H1 (cell line): ENCODE data around the gene BANF1. TPM values are rescaled to one million over a fixed set of nuclear protein-coding genes. Genes with fewer than 3 reads are reported as not detected.
A peak's percentile ranks its signal among the peaks of the same experiment; 100 is the strongest.

Experiments used
- CTCF ChIA-PET: fragments of 300-600 bp; sonication (Branson Sonifier 250); formaldehyde crosslinking; loops from one replicate; lab custom pipeline; 2021; ENCODE audit not compliant: partially characterized antibody; lab: Charles Lee
- POLR2A ChIA-PET: fragments of 300-600 bp; sonication (Branson Sonifier 250); formaldehyde crosslinking; loops from one replicate; lab custom pipeline; 2021; ENCODE audit warnings: inconsistent platforms; ENCODE audit not compliant: partially characterized antibody; lab: Charles Lee
- DNase-seq, 2 experiments: peaks; one replicate each; pipeline versions ENCODE4 v3.0.0 to v3.0.0-alpha.2; 2010 to 2022; ENCODE audit warnings: low spot score in 2 of 2, low read depth in 1 of 2, mixed read lengths in 1 of 2
- FAIRE-seq: peaks from 2 replicates; lab custom pipeline; 2011; peaks lifted over from hg19 to GRCh38; lab: Jason Lieb, UNC
- H2AFZ ChIP-seq: 2 replicates; pipeline ENCODE4 v1.8.1; 2012; ENCODE audit warnings: low read length, inconsistent platforms
- H2AK5ac ChIP-seq: 2 replicates; pipeline ENCODE4 v1.6.1; 2013; ENCODE audit warnings: low read depth, low read length
- H2BK120ac ChIP-seq: replicated peaks from 2 replicates; pipeline ENCODE3; 2013; ENCODE audit warnings: low read depth, low read length, inconsistent platforms
- H2BK12ac ChIP-seq: 2 replicates; pipeline ENCODE4 v1.6.1; 2013; ENCODE audit warnings: low read depth, low read length
- H2BK15ac ChIP-seq: 2 replicates; pipeline ENCODE4 v1.6.1; 2013; ENCODE audit warnings: low read length
- H2BK20ac ChIP-seq: 2 replicates; pipeline ENCODE4 v1.6.1; 2013; ENCODE audit warnings: low read length
- H2BK5ac ChIP-seq: 2 replicates; pipeline ENCODE4 v1.6.1; 2013; ENCODE audit warnings: low read depth, low read length
- H3K14ac ChIP-seq: 2 replicates; pipeline ENCODE4 v1.6.1; 2013; ENCODE audit warnings: inconsistent platforms; ENCODE audit not compliant: insufficient read length
- H3K18ac ChIP-seq: 2 replicates; pipeline ENCODE4 v1.6.1; 2013; ENCODE audit warnings: low read length; ENCODE audit errors: extremely low read depth
- H3K23ac ChIP-seq: 2 replicates; pipeline ENCODE4 v1.6.1; 2013; ENCODE audit warnings: inconsistent platforms; ENCODE audit not compliant: insufficient read length
- H3K23me2 ChIP-seq: 2 replicates; pipeline ENCODE4 v1.6.1; 2013; ENCODE audit warnings: low read depth, low read length
- H3K27ac ChIP-seq: 2 replicates; pipeline ENCODE4 v1.6.1; 2011; ENCODE audit warnings: low read depth, low read length, inconsistent platforms
- H3K27me3 ChIP-seq, 4 experiments: replicated peaks in 1 of 4; 1 replicate in 1 of 4; 2 replicates in 3 of 4; pipeline versions ENCODE4 v1.6.1 to v1.8.1; 2011 to 2013; ENCODE audit warnings: low read length in 3 of 4, mild to moderate bottlenecking in 3 of 4, inconsistent platforms in 2 of 4, mixed read lengths in 2 of 4, moderate library complexity in 1 of 4; ENCODE audit not compliant: control insufficient read depth in 3 of 4, insufficient read depth in 3 of 4; ENCODE audit errors: extremely low read depth in 1 of 4
- H3K36me3 ChIP-seq, 4 experiments: 2 replicates each; pipeline versions ENCODE4 v1.6.1 to v1.8.1; 2011 to 2013; ENCODE audit warnings: mild to moderate bottlenecking in 4 of 4, low read length in 3 of 4, moderate library complexity in 2 of 4, control low read depth in 1 of 4, inconsistent platforms in 1 of 4; ENCODE audit not compliant: insufficient read depth in 4 of 4, control insufficient read depth in 2 of 4
- H3K4ac ChIP-seq: replicated peaks from 2 replicates; pipeline ENCODE3; 2013; ENCODE audit warnings: low read length, low read depth, mixed read lengths, inconsistent platforms; ENCODE audit not compliant: insufficient read length
- H3K4me1 ChIP-seq, 4 experiments: replicated peaks in 1 of 4; 1 replicate in 1 of 4; 2 replicates in 3 of 4; pipeline versions ENCODE4 v1.6.1 to v1.8.1; 2011 to 2013; ENCODE audit warnings: low read length in 3 of 4, inconsistent platforms in 2 of 4, mixed read lengths in 1 of 4; ENCODE audit not compliant: insufficient read depth in 4 of 4, control insufficient read depth in 3 of 4
- H3K4me2 ChIP-seq, 2 experiments: 2 replicates each; pipeline versions ENCODE4 v1.6.1 to v1.8.1; 2011 to 2013; ENCODE audit warnings: low read depth in 2 of 2, low read length in 2 of 2, control low read depth in 1 of 2, inconsistent platforms in 1 of 2, mild to moderate bottlenecking in 1 of 2; ENCODE audit not compliant: insufficient read depth in 1 of 2
- H3K4me3 ChIP-seq, 4 experiments: fragments of 200-600, 300-600 bp in 1 of 4; sonication (generic), shearing (Covaris generic), sonication (Bioruptor Twin) in 1 of 4; 2 replicates each; pipeline versions ENCODE4 v1.5.1 to v1.8.1; 2011 to 2016; ENCODE audit warnings: low read length in 4 of 4, low read depth in 3 of 4, control low read depth in 2 of 4, inconsistent platforms in 2 of 4, mild to moderate bottlenecking in 2 of 4, mixed read lengths in 1 of 4, moderate library complexity in 1 of 4; ENCODE audit not compliant: insufficient read depth in 2 of 4; ENCODE audit errors: extremely low read depth in 1 of 4
- H3K56ac ChIP-seq: replicated peaks from 2 replicates; pipeline ENCODE3; 2013; ENCODE audit warnings: low read depth, mild to moderate bottlenecking, mixed read lengths, low read length, inconsistent platforms; ENCODE audit not compliant: insufficient read length
- H3K79me1 ChIP-seq: 2 replicates; pipeline ENCODE4 v1.6.1; 2013; ENCODE audit warnings: low read depth, low read length, control low read depth
- H3K79me2 ChIP-seq, 2 experiments: 2 replicates each; pipeline versions ENCODE4 v1.6.1 to v1.8.1; 2012 to 2013; ENCODE audit warnings: low read length in 2 of 2, mild to moderate bottlenecking in 2 of 2, inconsistent platforms in 1 of 2; ENCODE audit not compliant: insufficient read depth in 2 of 2, control insufficient read depth in 1 of 2
- H3K9ac ChIP-seq, 4 experiments: replicated peaks in 1 of 4; 1 replicate in 1 of 4; 2 replicates in 3 of 4; pipeline versions ENCODE4 v1.6.1 to v1.8.1; 2011 to 2013; ENCODE audit warnings: low read depth in 3 of 4, low read length in 3 of 4, control low read depth in 2 of 4, mild to moderate bottlenecking in 2 of 4, moderate library complexity in 2 of 4, inconsistent platforms in 1 of 4; ENCODE audit errors: extremely low read depth in 1 of 4
- H3K9me3 ChIP-seq, 2 experiments: 2 replicates each; pipeline versions ENCODE4 v1.6.1 to v1.8.1; 2012 to 2013; ENCODE audit warnings: mild to moderate bottlenecking in 2 of 2, moderate library complexity in 2 of 2, control low read depth in 1 of 2, inconsistent platforms in 1 of 2, low read depth in 1 of 2, low read length in 1 of 2, mixed read lengths in 1 of 2; ENCODE audit not compliant: insufficient read depth in 2 of 2
- H4K20me1 ChIP-seq, 2 experiments: replicated peaks in 1 of 2; 2 replicates each; pipeline versions ENCODE3 to v1.8.1; 2011 to 2013; ENCODE audit warnings: inconsistent platforms in 2 of 2, low read length in 2 of 2, mild to moderate bottlenecking in 1 of 2; ENCODE audit not compliant: insufficient read depth in 2 of 2, control insufficient read depth in 1 of 2
- H4K5ac ChIP-seq: 2 replicates; pipeline ENCODE4 v1.6.1; 2013; ENCODE audit warnings: low read length, low read depth, mixed read lengths, inconsistent platforms; ENCODE audit not compliant: insufficient read length
- H4K8ac ChIP-seq: 2 replicates; pipeline ENCODE4 v1.8.0; 2013; ENCODE audit warnings: mild to moderate bottlenecking, moderate library complexity, low read length, inconsistent platforms; ENCODE audit not compliant: insufficient read depth; ENCODE audit errors: extremely low read depth
- H4K91ac ChIP-seq: replicated peaks from 2 replicates; pipeline ENCODE3; 2013; ENCODE audit warnings: low read length, mixed read lengths, inconsistent platforms; ENCODE audit not compliant: insufficient read length
- POLR2AphosphoS5 ChIP-seq: IDR thresholded peaks from 2 replicates; pipeline ENCODE4 v1.6.1; 2011; ENCODE audit warnings: low read depth, low read length
- RXRA ChIP-seq: IDR thresholded peaks from 2 replicates; pipeline ENCODE4 v1.6.1; 2011; ENCODE audit warnings: low read depth, mild to moderate bottlenecking, low read length, moderate library complexity; ENCODE audit not compliant: insufficient read depth
- SAP30 ChIP-seq: fragments of 300-600 bp; sonication (generic); IDR thresholded peaks from 2 replicates; pipeline ENCODE4 v1.7.1; 2012; ENCODE audit warnings: low read length, moderate library complexity, mild to moderate bottlenecking, inconsistent platforms; ENCODE audit not compliant: insufficient read depth, insufficient replicate concordance
- TEAD4 ChIP-seq: IDR thresholded peaks from 2 replicates; pipeline ENCODE4 v1.6.1; 2012; ENCODE audit warnings: low read depth, low read length, inconsistent platforms, mixed read lengths
- WGBS, 2 experiments: shearing (Covaris generic) in 1 of 2; methylation state at CpG; one replicate each; pipeline versions ENCODE4 v1.1.6 to v1.1.7; 2013 to 2015; ENCODE audit warnings: low lambda C conversion rate in 2 of 2, mixed read lengths in 2 of 2, inconsistent platforms in 1 of 2, low coverage in 1 of 2, missing lambda C conversion rate in 1 of 2; ENCODE audit not compliant: insufficient replicate concordance in 2 of 2, insufficient coverage in 1 of 2, insufficient read length in 1 of 2; ENCODE audit errors: extremely low coverage in 1 of 2, missing lambda C conversion rate in 1 of 2; 5-methylcytosine and 5-hydroxymethylcytosine counted together
- long read RNA-seq, 2 experiments: library from RNA in 1 of 2; library from capped mRNA in 1 of 2; stranded (forward); transcript quantifications; one replicate each; pipeline ENCODE4 v2.0.0, GENCODE V29; 2021; ENCODE audit warnings: inconsistent platforms in 1 of 2
- polyA minus RNA-seq, 3 experiments: library from RNA; depleted of rRNA, polyadenylated mRNA; stranded (reverse); fragments of >200 nt; gene quantifications; 1 replicate in 2 of 3; 2 replicates in 1 of 3; pipeline ENCODE4 v1.2.3, GENCODE V29; 2011
- polyA plus RNA-seq, 7 experiments: library from polyadenylated mRNA; depleted of rRNA in 3 of 7; stranded (reverse) in 5 of 7; unstranded in 2 of 7; fragments of >200 nt in 5 of 7; fragments of 200-250 nt in 2 of 7; gene quantifications; 1 replicate in 5 of 7; 2 replicates in 1 of 7; 4 replicates in 1 of 7; pipeline versions ENCODE4 v1.2.1 to v1.2.3, GENCODE V29; 2011 to 2013; ENCODE audit warnings: missing spikeins in 2 of 7, mixed read lengths in 2 of 7
- total RNA-seq: library from RNA; stranded (reverse); fragmentation: NEBNext Ultra II Directional; extraction: Animal tissue kit (Norgen Biotek cat#: 25700); gene quantifications from 2 replicates; pipeline ENCODE4 v1.2.1, GENCODE V29; 2021
- TF ChIP-seq, protein P1 (sequence below): IDR thresholded peaks from 2 replicates; pipeline ENCODE4 v1.6.1; 2011; ENCODE audit warnings: low read length, improper control_type of control experiment

Gene BANF1, protein sequence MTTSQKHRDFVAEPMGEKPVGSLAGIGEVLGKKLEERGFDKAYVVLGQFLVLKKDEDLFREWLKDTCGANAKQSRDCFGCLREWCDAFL
- 330 and 345 TPM in 2 replicates for total RNA-seq
- 467 and 516 TPM in 2 replicates for polyA plus RNA-seq (2011; rRNA removed)
- 279 TPM for polyA plus RNA-seq (2011; cell fraction: cytosol; rRNA removed)
- 196 TPM for polyA plus RNA-seq (2011; cell fraction: nucleus; rRNA removed)
- polyA plus RNA-seq (2012, experiment 1 of 2) = 272 to 330 TPM (median 304 TPM) in 4 replicates
- 664 TPM for polyA plus RNA-seq (2012, experiment 2 of 2)
- polyA plus RNA-seq (2013, experiment 1 of 2) = 388 TPM
- polyA plus RNA-seq (2013, experiment 2 of 2) = 393 TPM
- polyA minus RNA-seq (2011; rRNA and poly(A)+ RNA removed) = 77.9 and 102 TPM in 2 replicates
- polyA minus RNA-seq (2011; cell fraction: cytosol; rRNA and poly(A)+ RNA removed) = 63.5 TPM
- 47.2 TPM for polyA minus RNA-seq (2011; cell fraction: nucleus; rRNA and poly(A)+ RNA removed)
- long read RNA-seq, experiment 1, transcript BANF1-201 (3 exons, 1,155 nt) = major isoform, 135 of 263 reads
- long read RNA-seq, experiment 1, transcript BANF1-208 (3 exons, 1,135 nt) = minor isoform, 6 of 263 reads
- long read RNA-seq, experiment 1, transcript BANF1-202 (3 exons, 946 nt) = minor isoform, 16 of 263 reads
- long read RNA-seq, experiment 1, partial matches to known transcripts = 100 of 263 reads
- long read RNA-seq, experiment 1, other reads (novel, unspliced or antisense) = 5 of 263 reads
- long read RNA-seq, experiment 2, transcript BANF1-202 (3 exons, 946 nt) = major isoform, 39 of 93 reads
- long read RNA-seq, experiment 2, transcript BANF1-201 (3 exons, 1,155 nt) = minor isoform, 38 of 93 reads
- long read RNA-seq, experiment 2, transcript BANF1-208 (3 exons, 1,135 nt) = minor isoform, 14 of 93 reads
- long read RNA-seq, experiment 2, partial matches to known transcripts = 1 of 93 reads
- long read RNA-seq, experiment 2, other reads (novel, unspliced or antisense) = 0 of 93 reads

DNA sequence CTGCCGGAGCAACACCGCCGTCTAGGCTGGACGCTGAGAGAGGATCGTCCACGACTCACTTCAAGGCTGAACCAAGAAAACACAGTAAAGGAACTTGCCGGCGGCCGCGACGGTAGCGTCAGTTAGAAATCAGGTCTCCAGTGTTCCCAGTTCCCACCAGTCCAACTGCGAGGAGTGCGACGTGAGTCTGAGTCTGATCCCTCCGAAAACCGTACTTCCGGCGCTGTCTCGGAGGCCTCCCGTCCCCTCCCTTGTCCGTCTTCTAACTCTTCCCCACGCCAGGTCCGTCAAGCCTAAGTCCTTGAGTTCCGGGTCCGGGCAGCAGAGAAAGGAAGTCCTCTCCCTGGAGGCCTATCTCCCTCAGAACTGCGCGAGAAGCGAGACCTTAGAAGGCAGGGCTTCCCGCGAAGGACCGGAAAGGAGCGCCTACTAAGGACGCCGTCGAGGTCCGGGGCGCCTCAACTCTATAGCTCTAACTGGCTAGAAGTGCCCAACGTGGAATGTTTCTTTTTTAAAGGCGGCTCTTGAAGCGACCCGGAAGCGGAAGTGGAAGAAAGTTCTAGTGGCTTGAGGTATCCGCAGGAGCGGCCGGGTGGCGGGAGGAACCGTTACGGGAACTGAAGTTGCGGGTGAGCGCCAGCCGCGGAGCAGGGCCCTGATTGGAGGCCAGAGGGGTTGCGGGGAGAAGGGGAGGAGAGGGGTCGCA lies at the start of gene BANF1, which contains the start of gene EIF1AD:
TSS of gene BANF1 (plus strand) at position 562 of the 706 bp plus-strand sequence. CDS start 748 bp downstream, outside the sequence.
TSS of gene EIF1AD (minus strand) at position 216 of the 706 bp plus-strand sequence. CDS start 1,768 bp downstream, outside the sequence.
- peak within 1 kb of the TSS; percentile 22 for H4K5ac ChIP-seq
- peaks cover 2% of the 10 kb centered on the region; the same call in 1 of the 2 replicates for H3K23me2 ChIP-seq
- H3K36me3 ChIP-seq = peaks cover 16 to 43% (median 30%) of the 10 kb centered on the region in 4 experiments
- H3K79me1 ChIP-seq = peaks cover 8% of the 10 kb centered on the region
- peak within 1 kb of the TSS; percentile 72 for H4K91ac ChIP-seq
- peak within 1 kb of the TSS; percentile 76; the same call in 1 of the 2 replicates for H2BK5ac ChIP-seq
- DNase-seq (peak; percentile 81 to 94), FAIRE-seq (no peak)
- peak within 1 kb of the TSS; percentile 74 for H2AFZ ChIP-seq
- peak within 1 kb of the TSS; percentile 85; the same call in 1 of the 2 replicates for H3K18ac ChIP-seq
- H3K4me3 ChIP-seq = peak within 1 kb of the TSS; percentile 67 to 99 (median 94)
- no peak within 1 kb of the TSS for H2BK20ac ChIP-seq
- H3K9me3 ChIP-seq = no peaks in the 10 kb centered on the region
- H3K56ac ChIP-seq = peak within 1 kb of the TSS; percentile 82
- no peak within 1 kb of the TSS for H2BK12ac ChIP-seq
- no peaks in the 10 kb centered on the region for H3K27me3 ChIP-seq
- H2AK5ac ChIP-seq = no peak within 1 kb of the TSS
- no peak within 1 kb of the TSS for H2BK120ac ChIP-seq
- peaks cover 0 to 25% of the 10 kb centered on the region in 2 experiments; a peak in 2 of 4 replicates for H3K79me2 ChIP-seq
- H3K27ac ChIP-seq = peak within 1 kb of the TSS; percentile 87
- peak within 1 kb of the TSS; percentile 75 to 83 for H3K4me2 ChIP-seq
- H3K4me1 ChIP-seq = peaks cover 0 to 10% (median 5%) of the 10 kb centered on the region in 4 experiments; a peak in 5 of 7 replicates
- peak within 1 kb of the TSS; percentile 99; the same call in 1 of the 2 replicates for H2BK15ac ChIP-seq
- H4K8ac ChIP-seq = peak within 1 kb of the TSS; percentile 99
- no peak within 1 kb of the TSS for H3K14ac ChIP-seq
- WGBS, 2 experiments = 3% methylated on average over 43 of the region's 55 CpGs; no CpG with 5 or more reads in 1 of the 2 experiments
- peak within 1 kb of the TSS; percentile 56 to 86 (median 82) for H3K9ac ChIP-seq
- H3K23ac ChIP-seq = no peak within 1 kb of the TSS
- H4K20me1 ChIP-seq = peaks cover 6 to 11% of the 10 kb centered on the region in 2 experiments
- POLR2A ChIA-PET = interaction anchor here (0.5 to 1.8 kb wide), 18 partner anchors 10 to 370 kb away, joined by 3 to 15 read pairs (median 4); partner anchors contain the start of genes CST6, FIBP, MUS81 and SF3B2
- peak within 1 kb of the TSS; percentile 34 for H3K4ac ChIP-seq
- CTCF ChIA-PET = interaction anchor here (1.0 to 1.9 kb wide), 7 partner anchors 20 to 142 kb away, joined by 4 to 5 read pairs (median 4); partner anchors contain the start of genes CCDC85B, FIBP and MUS81
- TF ChIP-seq TEAD4 (0 out of 2 replicates have a peak, but pooled peaks have one; percentile 2), POLR2AphosphoS5 (peak; percentile 54; the same call in 1 of the 2 replicates), RXRA (no peak; the same call in 1 of the 2 replicates), SAP30 (peak; percentile 81)
- TF ChIP-seq, protein P1, sequence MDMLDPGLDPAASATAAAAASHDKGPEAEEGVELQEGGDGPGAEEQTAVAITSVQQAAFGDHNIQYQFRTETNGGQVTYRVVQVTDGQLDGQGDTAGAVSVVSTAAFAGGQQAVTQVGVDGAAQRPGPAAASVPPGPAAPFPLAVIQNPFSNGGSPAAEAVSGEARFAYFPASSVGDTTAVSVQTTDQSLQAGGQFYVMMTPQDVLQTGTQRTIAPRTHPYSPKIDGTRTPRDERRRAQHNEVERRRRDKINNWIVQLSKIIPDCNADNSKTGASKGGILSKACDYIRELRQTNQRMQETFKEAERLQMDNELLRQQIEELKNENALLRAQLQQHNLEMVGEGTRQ = no peak
